GM19239 (cell line): ENCODE measurements around the gene USP47.

Source experiments
- DNase-seq: peaks from one replicate; pipeline ENCODE4 v3.0.0; 2011; ENCODE audit warnings: low spot score; ENCODE audit not compliant: insufficient read length
- FAIRE-seq: peaks from 2 replicates; lab custom pipeline; 2011; peaks lifted over from hg19 to GRCh38; lab: Jason Lieb, UNC

Gene USP47

DNA sequence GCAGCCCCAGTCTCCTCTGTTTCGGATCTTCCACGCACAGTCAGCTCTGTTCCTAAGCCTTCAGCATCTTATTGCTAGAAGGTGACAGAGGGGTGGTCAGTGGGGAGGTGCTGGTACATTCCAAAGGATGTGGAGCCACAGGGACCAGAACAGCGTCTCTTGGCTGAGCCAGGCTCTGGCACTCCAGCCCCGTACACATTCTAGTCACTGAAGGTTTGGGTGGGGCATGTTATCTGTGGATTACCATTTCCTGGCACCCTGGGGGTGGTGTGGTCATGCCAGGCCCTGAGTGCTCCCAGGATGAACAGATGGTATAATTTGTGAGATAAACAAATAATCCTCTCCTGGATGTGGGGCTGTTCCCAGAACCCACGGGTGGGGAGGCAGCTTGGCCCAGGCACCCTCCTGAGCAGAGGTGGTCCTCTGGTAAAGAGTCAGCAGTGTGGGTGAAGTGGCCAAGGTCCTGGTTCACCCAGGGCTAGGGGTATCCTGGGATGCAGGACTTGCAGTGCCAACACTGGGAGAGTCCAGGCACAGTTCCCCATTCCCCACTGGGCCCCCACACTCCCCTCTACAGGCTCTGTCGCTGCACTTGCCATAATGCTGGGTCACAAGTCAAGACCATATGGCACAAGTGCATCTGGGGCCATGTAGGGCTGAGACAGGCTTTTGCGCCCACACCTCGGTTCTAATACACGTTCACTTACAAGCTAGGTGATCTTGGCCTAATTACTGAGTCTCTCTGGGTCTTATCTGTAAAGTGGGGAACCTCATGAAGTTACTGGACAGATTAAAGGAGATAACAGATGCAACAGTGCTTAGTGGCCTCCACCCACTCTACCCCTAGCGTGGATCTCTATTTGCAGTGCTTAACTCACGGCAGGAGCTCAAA lies 133.7 kb downstream of the USP47 start:
- FAIRE-seq (no peak), DNase-seq (no peak)

GRCh38 chr11:11976481-11977127 lies 134.8 kb downstream of the USP47 start:
- DNase-seq: no peak
- FAIRE-seq: no peak

- FAIRE-seq (no peak), DNase-seq (no peak)
Measured at GRCh38 chr11:11977206-11977938, 135.6 kb downstream of the USP47 start.

DNA sequence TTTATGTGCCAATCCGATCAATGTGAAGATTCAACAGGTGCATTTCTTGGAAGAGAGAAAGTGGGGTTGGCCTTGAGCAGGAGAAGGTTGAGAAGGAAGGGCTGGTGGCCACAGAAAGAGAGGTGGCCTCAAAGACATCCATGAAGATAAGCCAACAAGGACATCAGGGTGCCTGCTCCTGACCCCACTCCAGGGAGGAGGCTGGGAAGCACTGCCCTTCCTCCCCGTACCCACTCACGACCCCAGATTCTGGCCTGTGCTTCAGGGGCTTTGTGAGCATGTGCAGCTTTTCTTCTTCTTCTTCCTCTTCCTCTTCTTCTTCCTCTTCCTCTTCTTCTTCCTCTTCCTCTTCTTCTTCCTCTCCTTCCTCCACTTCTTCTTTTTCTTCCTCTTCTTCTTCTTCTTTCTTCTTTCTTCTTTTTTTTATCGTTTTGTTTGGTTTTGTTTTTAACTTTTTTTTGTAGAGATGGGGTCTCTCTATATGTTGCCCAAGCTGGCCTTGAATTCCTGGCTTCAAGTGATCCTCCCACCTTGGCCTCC lies 136.4 kb downstream of the USP47 start:
- DNase-seq (no peak), FAIRE-seq (no peak)

GRCh38 chr11:11978792-11979487 lies 137.2 kb downstream of the USP47 start:
- no peak for FAIRE-seq
- no peak for DNase-seq

DNA sequence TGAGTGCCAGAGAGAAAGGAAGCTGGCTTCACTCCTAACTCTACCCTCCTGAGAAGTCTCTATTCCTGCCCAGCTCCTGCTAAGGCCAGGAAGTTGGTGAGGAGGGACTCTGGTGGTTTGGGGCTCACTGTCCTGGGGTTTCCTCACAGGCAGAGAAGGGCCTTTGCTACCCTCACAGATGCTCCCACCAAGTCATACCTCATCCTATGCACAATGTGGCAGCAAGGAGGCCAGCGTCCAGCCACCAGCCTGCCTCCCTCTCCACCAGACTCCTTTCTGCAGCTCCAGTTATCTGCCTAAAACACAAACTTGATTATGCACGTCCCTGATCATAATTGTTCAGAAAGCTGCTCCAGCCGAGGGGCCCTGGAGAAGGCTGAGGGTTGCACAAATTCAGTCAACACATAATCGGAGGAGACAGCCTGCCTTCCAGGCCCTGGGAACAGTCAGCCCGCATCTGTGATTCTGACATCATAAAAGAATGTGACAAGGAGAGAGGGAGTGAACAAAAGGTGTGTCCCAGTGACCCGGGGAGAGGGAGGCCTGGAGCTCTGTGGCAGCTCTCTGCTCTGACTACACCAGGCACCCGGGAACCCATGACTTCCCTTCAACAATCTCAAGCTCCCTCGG lies 137.8 kb downstream of the USP47 start:
- FAIRE-seq: no peak

DNA sequence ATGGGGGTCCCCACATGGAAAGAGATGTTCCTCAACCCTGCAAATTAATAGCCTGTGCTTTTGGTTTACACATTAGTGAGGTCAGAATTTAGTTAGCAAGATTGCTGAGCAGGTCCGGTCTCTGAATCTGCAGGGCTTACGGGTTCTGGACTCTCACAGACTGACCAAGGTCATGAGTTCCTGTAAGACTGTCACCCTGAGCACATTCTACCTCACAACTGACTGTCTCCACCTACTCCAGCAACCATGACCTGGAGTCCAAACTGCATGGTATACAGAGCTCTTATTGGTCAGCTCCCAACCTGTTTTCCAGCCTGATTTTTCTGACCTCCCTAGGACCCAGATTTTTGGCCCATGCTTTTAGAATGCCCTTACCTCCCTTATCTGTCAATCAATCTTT lies 138.4 kb downstream of the USP47 start:
- FAIRE-seq: no peak
- DNase-seq: no peak

More for the DNA sequence above, 137.8 kb downstream of the USP47 start:
- no peak for DNase-seq

- no peak for FAIRE-seq
- DNase-seq: no peak
Measured at GRCh38 chr11:11980841-11981308, 139.1 kb downstream of the USP47 start.

DNA sequence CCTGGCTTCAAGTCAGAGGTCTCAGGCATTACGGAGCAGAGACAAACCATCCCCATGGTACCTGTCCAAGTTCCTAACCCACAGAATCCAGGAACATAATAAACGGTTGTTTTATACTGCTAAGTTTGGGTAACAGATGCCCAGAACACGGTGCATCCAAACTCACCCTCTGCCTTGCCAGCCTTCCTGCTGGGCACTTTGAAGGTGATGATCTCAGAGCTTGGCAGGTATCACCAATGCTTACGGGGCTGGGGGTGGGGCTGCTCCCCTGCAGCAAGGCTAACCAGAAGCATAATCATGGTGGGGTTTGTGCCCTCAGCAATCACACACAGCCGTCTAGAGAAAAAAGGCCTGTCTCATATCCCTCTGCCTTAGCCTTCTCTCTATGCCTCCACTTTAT lies 139.6 kb downstream of the USP47 start:
- no peak for FAIRE-seq

GRCh38 chr11:11981840-11982239 lies 140.1 kb downstream of the USP47 start:
- DNase-seq (no peak), FAIRE-seq (no peak)

More for the DNA sequence above, 139.6 kb downstream of the USP47 start:
- DNase-seq: no peak

DNA sequence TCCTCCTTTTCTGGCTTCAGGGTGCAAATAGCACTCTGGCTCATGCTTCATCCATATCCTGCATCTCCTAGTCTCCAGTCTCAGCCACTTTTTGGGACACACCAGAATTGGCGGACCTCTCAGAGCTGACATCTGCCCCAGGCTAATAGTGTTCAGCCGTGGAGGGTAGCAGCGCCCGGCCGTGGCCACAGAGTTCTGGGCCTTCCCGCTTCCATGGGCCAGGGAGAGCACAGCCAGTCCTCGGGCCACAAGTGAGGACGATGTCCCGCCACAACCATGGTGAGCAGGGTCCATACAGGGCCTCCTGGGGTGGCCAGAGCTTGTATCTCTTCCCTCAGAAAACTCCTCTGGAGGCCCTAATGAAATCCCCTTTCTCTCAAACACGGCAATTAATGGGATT lies 140.7 kb downstream of the USP47 start:
- no peak for DNase-seq
- FAIRE-seq: no peak

DNA sequence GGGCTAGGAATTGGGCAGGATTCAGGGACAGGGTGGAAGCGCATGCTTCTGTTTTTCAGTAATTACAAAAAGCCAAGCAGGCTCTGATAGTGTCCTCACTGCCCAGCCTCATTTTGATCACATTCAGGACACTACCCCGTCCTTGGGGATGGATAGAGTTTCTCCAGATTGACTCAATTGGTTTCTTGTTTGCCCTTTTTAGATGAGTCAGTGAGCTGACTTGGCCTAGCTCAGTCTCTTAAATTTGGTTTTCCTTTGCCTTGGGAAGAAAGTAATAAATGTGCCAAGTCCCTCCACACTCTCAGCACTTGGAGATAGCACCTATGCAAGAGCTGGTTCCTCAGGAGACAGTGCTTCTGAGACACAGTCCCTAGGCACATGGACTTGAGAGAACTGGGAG lies 141.2 kb downstream of the USP47 start:
- FAIRE-seq: no peak
- DNase-seq: no peak

GRCh38 chr11:11983427-11983826 lies 141.7 kb downstream of the USP47 start:
- DNase-seq (no peak), FAIRE-seq (no peak)

DNA sequence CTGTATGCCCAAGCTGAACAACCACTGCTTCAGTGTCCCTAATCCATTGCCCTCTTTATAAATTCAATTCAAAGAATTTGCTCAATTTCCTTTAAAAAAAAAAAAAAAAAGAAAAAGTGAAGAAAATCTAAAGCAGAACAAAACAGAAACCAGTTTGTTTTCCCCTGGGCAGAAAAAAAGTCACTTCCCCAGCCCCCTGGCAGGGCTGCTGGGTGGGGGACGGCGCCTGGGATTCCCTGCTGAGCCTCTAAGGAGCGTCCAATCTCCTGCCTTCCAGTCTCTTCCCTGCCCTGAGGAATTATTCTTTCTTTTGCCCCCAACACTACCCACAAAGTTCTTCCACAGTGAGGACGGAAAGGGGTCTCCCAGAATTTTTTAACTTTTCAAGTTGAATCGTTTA lies 142.8 kb downstream of the USP47 start:
- no peak for DNase-seq
- no peak for FAIRE-seq

DNA sequence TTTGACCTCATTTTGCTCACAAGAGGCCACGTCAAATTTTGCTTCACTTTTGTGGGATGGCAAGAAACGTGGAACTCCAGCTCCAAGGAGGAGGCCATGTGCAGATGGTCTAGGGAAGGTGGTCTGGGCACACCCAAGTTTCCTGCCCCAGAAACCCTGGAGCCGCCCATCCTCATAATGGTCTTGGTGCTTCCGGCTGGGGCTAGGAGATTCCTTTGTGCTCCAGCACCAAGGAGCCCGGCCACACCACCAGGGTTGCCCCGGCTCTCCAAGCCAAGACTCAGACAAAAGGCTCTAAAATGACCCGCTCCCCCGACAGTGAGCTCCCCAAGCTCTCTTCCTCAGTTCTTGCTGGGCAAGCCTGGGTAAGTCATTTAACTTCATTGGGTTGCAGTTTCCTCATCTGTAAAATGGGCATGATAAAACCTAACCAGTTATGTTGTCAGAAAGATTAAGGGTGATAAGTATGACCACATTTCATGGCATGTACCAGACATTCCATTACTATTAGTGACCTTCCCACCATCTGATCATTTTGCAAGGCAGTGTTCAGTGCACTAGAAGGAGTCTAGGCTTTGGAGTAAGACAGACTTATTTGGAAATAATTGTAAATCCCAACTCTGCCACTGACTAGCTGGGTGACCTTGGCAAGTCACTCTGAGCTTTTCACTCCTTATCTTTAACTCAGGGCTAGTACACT lies 143.4 kb downstream of the USP47 start:
- FAIRE-seq: no peak
- DNase-seq: no peak

GRCh38 chr11:11985954-11986949 lies 144.5 kb downstream of the USP47 start:
- FAIRE-seq: no peak
- DNase-seq: no peak

GRCh38 chr11:11987503-11988022 lies 145.8 kb downstream of the USP47 start:
- FAIRE-seq: no peak
- DNase-seq: no peak
